GM12892 (cell line): ENCODE measurements around the gene RALA.

ENCODE experiments used
- POLR2A ChIP-seq: IDR thresholded peaks from 2 replicates; pipeline ENCODE4 v1.6.1; 2011; ENCODE audit warnings: low read depth, low read length, control low read depth
- POLR2AphosphoS5 ChIP-seq: IDR thresholded peaks from 2 replicates; pipeline ENCODE4 v1.6.1; 2011; ENCODE audit warnings: low read depth, low read length, control low read depth
- TAF1 ChIP-seq: IDR thresholded peaks from 2 replicates; pipeline ENCODE4 v1.6.1; 2011; ENCODE audit warnings: low read depth, mild to moderate bottlenecking, control low read depth, low read length, borderline replicate concordance

DNA sequence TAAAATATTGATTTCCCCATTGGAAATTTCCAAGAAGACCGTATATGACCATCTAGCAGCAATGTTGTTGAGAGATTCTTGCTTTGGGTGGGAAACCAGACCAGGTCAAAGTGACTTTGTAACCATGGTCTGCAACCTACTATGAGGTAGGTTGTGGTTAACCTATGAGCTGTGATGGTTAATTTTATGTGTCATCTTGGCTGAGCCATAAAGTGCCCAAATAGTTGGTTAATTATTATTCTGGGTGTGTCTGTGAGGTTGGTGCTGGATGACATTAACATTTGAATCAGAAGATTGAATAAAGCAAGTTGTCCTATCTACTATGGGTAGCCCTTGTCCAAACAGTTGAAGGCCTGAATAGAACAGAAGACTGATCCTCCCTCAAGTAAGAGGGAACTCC lies 18.3 kb upstream of the RALA start:
- TF ChIP-seq POLR2A (no peak), POLR2AphosphoS5 (no peak), TAF1 (no peak)
